Cerebellar cortex (tissue), 1 donor: ENCODE measurements around the gene OPALIN.

Source experiments
- DNase-seq: peaks from one replicate; pipeline ENCODE4 v3.0.0-alpha.2; 2015; ENCODE audit warnings: low spot score

OPALIN gene

DNA sequence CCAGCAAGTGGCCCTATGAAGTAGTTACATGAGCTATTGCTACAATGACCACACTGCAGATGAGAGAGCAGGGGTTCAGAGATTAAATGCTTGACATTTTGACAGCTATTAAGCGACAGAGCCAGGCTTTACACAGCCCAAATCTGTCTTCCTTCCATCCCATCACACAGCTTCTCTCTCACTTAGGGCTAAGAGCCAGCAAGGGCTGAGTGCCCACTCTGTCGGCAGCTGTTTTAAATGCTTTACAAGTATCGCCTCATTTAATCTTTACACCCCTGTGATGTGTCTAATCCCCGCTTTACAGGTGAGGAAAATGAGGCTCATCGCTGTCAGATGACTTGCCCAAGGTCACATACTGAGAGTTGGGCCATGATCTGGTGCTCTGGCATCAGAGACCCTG lies 15.2 kb upstream of the OPALIN start:
- no peak for DNase-seq

DNA sequence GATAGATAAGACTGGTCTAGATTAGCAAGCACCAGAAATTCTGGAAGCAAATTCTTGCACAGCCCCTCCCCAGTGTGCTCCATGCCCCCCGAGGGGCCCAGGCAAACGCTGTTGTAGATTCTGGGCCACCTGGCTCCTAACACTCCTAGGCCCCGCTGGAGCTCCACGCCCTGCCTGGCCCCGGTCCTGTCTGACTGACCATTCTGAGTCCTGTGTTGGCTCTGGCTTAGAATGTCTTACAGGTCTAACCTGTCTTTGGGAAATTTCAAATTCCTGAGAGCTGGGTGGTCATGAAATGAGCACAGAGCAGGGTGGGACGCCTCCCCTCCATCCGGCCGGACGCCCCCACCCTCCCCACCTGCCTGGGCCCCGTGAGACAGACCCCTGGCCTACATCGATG lies 12.6 kb upstream of the OPALIN start:
- no peak for DNase-seq

DNA sequence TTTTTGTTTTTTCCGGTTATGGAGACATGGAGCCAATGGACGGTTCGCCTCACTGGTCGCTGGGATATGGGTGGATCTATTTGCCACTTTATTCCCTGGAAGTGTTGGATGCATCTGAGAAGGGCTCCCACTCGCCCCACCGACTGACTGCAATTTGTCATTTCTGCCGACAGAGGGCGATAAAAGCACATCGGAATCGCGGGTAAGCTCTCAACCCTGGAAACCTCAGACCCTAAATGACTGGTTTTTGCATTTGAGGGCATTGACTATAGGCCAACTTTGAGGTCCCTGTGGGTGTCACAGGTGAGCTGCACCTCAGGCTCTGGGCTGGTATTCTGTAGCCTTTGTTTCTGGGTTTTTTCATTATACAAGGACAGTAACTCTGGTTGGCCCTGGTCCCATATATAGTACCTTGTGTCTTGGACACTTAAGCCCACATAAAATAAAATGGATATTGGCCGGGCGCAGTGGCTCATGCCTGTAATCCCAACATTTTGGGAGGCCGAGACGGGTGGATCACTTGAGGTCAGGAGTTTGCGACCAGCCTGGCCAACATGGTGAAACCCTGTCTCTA lies 11.9 kb upstream of the OPALIN start:
- DNase-seq: peak; percentile 63

DNA sequence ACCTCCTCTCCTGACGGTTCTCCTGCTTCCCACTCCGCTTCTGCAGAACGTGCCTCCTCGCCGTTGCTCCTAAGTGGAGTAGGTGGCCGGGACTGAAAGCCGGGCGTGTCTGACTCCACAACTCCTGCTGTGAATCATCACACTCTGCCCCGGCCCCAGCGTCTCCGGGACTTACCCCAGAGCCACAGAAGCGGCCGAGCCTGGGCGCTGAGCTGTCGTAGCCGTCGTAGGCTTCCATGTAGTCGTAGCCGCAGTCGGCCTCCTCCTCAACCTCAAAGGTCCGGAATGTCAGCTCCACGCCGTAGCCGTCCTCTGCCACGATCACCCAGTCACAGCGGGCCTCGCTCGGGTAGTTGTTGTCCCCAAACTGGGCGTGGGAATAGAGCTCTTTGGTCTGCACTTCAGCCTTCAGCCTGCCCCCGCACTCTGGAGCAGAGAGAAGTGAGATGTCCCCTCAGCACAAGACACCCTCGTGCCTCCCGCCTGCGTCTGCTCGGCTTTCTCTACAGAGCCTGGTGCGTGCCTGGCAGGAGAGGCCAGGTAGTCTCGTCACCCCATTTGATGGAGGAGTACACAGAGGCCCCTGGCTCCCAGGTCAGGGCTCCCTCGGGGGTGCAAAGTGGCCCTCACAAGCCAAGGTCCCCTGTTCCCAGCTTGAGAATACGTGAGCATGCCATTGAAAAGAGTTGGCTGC lies 11.2 kb upstream of the OPALIN start:
- DNase-seq: no peak

DNA sequence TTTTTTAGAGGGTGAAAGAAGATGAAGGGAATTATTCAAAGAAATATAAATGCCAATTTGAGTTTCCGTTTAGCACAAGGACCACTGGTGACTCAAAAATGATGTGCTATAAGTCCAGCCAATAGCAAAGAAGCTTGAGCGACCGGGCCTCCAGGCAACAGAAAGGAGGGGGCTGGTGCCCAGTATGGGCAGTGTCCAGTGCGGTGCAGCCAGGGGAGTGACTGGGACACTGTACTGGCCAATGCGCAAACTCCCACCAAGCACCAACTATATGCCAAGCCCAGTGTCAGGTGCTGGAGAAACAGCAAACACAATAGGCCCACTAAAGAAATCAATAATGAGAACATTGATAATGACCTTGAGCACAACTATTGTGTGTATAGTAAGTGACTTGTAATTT lies 10.2 kb upstream of the OPALIN start:
- DNase-seq: no peak

DNA sequence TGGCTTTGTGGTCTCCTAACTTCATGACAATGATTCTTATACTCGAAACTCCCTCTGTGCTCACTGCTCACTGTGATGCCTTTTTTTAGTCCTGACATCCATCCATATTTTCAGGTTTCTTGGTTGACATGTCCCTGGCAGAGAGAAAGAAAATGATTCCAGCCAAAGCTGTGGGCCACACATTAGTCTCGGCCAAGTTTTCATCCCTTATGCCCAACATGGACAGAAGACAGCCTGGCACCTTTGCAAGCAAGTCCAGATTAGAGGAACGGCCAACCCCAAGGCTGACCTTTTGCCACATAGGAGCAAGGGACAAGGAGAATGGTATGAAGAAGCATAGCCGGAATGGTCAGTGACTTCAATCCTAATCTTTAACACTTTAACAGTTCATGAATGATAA lies 8.7 kb upstream of the OPALIN start:
- peak; percentile 57 for DNase-seq

DNA sequence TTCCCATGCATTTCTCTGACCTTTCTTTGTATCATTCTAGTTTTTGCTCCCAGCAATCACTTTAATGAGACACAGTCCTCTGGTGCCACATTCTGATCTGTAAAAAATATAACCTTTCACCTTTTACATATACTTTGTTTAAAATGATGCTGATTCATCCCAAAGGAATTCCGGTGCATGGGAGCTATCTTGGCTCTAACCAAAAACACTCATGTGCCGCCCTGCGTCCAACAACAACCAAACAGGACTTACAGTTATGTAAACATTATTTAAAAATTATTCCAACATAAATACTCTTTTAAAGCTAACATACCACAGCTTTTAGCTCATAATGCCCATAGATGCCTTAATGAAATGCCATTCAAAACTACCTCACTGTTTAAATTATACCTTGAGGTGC lies 7.7 kb upstream of the OPALIN start:
- DNase-seq: no peak

DNA sequence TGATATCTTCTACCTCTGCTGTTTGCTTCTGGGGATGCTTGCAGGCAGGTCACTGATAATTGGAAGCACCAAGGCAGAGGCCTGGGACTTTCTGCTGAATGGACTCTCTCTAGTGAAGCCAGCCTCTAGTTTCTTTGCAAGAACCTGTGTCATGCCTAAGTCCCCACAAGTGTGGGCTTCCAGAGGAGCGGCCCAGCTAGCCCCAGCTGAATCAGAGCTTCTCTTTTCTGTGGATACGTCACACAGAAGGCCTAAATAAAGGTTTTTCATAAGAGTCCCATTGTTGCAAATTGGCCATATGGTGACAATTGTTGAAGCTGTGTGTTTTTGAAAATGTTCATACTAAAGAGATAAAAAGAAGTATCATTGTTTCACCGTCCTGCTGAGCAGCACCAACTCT lies 6.8 kb upstream of the OPALIN start:
- DNase-seq: no peak

DNA sequence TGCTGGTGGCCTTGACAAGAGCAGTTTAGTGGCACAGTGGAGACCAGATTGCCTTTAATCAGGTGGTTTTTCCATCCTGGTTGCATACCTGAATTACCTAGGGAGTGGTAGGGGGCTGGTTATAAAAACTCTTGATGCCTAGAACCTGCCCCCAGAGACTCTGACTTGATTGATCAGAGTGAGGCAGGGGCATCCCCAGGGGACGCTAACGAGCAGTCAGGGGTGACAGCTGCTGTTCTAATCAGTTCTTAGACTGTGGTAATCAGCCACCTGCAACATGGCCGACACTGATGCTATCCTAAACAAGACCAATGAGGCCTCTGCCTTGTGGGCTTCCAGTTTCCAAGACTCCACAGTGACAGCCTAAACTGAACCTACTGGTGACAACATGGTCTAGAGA lies 2.0 kb upstream of the OPALIN start:
- no peak for DNase-seq

DNA sequence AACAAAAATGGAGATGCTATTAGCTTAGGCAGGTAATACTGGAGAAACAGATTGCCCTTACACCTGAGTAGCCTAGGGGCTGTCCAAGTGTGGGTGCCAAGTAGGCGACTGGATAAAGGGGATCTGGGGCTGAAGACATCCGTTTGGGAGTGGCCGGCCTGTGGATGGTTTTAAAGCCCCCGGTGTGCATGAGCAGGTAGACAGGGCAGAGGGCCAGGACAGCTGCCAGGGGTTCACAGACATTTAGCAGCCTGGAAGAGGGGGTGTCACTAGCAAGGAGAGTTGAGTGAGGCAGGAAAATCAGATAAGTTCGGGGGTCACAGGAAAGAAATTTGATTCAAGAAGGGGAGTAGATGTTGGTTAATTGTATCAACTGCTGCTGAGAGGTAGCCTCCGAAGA lies 1.5 kb upstream of the OPALIN start:
- DNase-seq: no peak

DNA sequence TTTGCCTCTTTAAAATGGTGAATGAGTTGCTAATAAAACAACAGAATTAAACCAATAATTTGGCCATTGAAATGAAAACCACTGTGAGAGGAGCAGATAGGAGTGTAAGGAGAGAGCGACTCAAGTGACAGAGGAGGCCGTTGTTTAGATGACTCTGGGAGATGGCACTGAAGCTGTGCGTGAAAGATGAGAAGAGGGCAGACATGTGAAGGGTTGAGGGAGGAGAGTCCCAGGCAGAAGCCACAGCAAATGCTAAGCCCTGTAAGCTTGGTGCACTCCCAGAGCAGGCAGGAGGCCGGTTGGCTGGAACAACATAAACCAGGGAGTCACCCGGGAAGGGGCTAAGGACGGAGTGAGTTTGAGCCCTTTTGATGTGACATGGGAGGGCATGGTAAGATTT lies 814 bp upstream of the OPALIN start:
- DNase-seq: no peak

DNA sequence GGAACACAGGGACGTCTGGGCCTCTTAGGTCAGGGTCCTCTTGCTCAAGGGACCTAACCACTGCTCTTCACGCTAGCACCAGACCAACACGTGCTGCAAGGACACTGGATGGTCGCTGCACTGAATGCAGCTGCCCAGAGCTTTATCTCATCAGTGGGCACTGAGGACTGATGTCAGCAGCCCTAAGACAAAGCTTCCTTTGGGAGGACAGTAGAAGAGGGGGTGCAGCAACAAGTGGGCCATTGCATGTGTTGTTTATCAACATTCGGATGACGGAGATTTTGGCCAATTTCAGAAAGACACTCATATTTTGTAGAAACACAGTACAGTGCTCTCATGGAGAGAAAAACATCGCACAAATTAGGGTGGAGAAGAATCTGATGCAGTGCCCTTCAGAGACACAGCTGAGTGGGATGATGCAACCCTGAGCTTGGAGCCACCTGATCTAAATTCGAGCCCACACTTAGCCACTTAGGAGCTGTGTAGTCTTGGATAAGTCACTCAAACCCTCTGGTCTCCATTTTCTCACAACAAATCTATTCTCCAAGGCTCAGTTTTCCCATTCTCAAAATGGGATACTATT lies 1.7 kb downstream of the OPALIN start:
- no peak for DNase-seq

DNA sequence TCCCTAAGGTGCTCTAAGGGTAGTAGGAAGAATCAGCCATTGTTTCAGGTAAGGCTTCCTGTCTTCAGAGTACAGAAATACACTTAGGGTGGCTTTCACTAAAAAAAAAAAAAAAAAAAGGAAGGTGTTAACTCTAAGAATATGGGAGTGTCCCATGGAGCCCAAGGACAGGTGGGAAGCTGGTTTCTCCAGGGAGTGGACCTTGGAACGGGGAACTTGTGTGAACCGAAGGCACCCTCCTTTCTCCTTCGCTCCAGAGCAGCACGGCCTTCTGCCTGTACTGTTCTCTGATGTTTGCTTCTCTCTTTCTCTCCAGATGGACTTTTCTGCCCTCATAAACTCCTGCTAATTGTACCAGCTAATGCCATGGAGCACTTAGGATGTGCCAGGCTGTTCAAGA lies 6.2 kb downstream of the OPALIN start:
- DNase-seq: no peak

DNA sequence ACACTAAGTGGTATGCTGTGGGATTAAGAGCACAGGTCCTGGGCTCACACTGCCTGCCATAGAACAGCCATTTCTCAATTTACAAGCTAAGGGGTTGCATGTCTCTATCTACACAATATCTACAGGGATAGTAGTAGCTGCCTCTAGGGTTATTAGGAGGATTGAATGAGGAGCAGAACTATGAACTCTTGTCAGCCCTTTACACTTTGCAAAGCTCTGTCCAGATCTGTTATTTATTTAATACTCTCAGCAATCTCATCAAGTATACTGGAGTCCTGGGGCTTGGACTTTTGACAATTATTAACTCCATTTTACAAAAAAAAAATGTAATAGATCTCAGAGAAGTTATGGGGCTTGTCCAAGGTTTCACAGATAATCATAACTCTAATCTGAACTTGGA lies 6.8 kb downstream of the OPALIN start:
- DNase-seq: no peak

DNA sequence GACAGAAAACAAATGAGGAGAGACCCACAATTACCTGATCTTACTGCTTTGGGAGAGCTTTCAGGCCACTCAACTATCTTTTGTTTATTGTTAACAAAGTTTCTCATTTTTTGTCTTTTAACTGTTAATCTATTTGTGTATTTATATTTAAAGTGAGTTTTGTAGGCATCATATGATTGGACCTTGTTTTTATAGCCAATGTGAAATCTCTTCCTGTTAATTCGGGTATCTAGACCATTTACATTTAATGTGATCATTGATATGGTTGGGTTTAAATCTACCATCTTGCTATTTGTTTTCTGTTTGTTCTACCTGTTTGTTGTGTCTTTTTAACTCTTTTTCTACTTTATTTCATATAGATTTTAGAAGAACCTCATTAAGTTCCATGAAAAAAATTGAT lies 12.5 kb downstream of the OPALIN start:
- no peak for DNase-seq

DNA sequence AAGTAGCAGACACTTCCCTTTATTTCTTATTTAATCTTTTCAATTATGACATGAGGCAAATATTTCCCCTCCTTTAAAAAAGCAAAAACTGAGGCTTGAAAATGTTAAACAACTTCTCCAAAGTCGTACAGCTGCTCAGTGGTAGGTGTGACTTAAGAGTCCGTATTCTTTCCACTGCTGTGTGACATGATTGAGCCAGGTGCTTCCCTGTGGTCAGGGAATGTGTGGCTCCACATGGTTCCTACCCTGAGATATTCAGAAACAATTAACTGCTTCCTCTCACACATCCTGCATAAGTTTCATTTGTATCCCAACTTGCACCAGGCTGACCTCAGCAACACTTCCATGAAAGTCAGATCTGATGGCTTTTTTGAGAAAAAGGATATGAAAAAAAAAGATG lies 13.6 kb downstream of the OPALIN start:
- DNase-seq: no peak

DNA sequence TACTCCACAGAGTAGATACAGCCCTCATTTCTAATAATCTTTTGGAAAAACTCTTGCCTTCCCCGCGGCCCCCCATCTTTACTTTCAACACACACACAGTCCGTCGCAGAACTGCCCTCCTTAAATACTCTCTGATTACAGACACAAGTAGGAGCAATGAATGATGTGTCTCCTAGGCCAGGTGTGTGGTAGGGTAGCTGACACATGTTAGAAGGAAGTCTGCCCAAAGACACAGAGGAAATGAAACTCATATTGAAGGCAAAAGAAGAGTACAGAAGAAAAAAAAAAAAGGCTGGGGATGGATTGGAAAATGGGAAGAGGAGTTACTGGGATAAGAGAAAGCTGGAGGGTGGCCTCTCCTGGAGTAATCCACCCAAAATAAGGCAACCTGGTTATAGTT lies 14.6 kb downstream of the OPALIN start:
- no peak for DNase-seq

DNA sequence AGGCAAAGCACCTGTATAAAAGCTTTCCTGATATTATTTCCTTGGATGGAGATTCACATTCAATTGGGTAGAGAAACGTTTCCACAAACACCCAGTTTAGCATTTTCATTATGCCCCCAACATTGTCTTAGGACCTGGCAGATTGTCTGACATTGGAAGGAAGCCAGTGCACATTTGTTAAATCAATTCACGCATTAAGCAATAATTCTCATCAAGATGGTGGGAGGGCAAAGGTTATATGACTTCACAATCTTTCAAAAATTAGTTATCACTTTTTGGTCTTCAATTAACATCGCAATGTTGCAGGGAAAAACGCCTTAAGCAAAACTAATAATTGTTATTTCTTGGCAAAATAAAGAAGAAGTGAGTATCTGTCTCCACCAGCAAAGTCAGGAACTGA lies 16.4 kb downstream of the OPALIN start:
- DNase-seq: no peak

DNA sequence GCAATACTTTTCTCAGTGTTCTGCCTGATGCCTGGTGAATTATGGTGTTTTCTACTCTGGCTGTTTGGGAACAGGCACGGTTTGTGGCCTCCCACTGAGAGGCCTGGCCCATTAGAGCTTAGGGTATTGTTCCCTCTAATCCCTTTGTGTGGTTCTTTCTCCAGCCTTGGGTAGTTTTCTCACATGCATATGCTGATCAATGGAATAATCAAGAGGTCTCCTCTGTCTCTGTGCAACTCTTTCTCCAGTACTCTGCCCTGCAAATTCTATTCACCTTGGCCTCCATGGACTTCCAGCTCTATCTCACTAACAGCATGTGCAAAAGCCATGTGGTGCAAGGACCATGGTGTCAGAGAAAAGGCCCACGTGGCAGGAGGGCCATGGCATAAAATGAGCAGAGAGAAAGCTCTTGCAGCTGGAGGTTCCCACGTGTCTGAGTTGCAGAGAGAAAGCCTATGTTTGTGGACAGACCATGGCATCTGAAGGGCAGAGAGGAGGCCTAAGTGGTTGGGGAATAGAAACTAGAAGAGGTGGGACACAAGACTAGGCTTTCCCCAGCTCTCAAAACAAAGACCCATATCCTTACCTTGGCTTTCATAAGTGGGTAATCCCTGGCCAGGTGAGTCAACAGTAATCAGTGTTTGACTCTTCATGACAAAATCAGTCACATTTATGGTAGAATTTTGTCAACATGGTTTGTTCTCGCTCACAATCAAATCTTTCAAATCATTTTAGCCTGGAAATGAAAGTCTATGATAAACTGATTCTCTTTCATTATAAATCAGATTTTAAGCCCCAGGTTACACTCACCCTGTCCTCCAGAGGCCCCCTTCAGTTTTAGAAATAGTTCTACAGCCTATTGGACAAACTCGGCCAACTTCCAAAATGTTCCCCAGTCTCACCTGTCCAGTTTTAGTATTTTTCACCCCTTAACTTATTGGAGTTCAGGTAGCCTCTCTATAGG lies 17.3 kb downstream of the OPALIN start:
- no peak for DNase-seq

DNA sequence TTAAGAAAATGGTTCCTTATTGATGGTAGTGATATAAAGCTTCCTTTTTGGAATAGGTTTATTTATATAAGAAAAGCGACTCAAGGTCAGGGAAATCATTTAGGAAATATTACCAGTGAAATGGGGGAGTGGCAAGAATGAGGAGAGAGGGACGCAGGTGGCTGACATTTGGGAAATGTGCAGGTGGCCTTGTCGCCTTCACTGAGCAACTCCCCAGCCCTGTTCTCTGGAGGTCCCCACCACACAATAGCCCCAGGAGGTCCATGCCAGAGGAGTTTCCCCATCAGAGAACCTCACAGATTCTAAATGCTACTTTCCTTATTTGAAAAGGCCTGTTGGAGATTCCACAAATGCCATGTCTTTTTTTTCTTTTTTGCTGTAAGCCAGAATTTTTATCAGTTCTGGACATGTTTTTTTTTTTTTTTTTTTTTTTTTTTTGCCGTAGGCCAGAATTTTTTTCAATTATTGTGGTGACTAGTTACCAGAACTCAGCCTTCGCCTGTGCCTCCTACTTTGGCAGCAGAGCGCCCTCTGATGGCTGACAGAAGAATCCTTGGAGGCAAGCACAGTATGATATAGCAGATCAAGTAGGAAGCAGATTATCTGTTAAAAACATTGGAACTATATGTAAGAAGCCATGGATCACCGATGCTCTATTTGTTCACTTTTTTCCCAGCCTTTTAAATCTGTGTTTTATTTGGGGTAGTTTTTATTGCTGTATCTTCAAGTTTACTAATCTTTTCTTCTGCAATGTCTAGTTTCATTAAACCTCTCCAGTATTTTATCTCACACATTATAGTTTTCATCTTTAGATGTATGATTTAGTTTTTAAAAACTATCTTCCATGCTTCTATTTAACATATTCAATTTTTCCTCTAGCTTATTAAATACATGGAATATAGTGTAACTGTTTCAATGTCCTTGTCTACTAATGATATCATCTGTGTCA lies 18.6 kb downstream of the OPALIN start:
- peak; percentile 49 for DNase-seq

DNA sequence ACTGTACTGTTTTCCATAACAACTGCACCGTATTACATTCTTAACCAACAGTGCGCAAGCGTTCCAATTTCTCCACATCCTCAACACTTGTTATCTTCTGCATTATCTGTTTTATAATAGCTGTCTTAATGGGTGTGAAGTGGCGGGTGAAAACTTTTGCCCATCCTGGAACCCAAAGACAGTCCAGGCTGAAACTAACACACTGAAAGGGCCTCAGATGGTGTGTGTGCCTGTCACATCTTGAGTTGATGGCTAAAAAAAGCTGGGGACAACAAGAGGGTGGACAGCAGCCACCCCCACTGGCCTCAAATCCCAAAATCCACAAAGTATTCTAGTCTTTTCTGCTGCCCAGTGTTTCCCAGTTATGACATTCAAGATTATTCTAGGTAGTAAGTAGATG lies 19.4 kb downstream of the OPALIN start:
- DNase-seq: no peak
